ENCODE data around the gene POLR2J2.
"Not testable (repeated sequence)": the region's sequence is repeated elsewhere in the genome, so short reads cannot be mapped to it uniquely, and the experiment has no call there.

The POLR2J2 gene

DNA sequence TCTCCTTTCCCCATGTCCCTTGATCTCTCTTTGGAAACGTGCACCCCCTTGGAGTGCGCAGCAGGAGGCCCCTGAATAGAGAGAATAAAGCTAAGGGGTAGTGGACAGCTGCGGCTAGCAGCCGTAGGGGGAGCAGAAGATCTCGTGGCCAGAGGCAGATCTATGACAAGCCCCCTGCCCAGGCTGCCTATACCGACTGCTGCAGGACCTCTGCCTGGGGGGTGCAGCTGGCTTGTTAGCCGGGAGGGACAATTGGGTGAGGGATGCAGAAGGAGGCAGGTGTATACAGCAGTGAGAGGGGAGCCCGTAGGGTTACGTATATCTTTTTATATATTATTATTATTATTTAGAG lies 469 bp upstream of the POLR2J2 start:
- not testable (repeated sequence) for DNase-seq (ENCODE audit: low read depth in 3 of 3)

DNA sequence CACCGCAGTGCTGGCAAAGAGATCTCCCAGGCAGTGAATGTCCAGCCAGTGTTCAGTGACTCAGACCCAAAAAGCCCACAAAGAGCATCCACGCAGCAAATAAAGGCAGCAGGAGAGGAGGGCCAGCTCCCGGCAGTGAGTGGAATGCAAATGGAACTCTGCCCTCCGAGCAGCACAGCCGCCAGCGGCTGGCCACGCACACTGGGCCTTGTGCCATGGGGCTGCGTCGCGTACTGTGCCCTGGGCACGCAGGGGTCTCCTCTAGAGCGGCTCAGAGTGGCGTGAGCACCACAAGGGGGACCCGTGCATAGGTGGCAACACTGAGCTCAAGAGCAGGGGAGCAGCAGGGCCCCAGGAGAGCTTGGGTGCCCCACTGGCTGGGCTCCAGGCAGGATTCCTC lies 3.9 kb downstream of the POLR2J2 start:
- DNase-seq (ENCODE audit: low read depth in 3 of 3): not testable (repeated sequence)

DNA sequence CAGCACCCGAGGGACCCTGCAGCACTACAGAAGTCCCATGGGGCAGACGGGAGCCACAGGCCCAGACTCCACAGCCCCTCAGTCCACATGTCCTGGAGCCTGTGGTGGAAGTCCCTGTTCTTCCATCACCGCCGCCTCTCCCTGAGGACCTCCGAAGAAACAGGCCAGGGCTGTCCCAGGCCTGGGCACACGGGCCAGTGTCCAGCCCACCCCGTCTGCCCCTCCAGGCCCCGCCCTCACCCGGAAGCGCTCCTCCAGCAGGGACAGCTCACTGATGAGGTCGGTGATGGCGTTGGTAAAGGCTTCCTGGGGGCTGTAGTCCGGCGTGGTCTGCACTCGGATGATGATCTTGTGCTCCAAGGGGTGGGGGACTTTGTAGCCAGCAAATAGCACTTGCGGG lies 4.6 kb downstream of the POLR2J2 start:
- DNase-seq (ENCODE audit: low read depth in 3 of 3): not testable (repeated sequence)

DNA sequence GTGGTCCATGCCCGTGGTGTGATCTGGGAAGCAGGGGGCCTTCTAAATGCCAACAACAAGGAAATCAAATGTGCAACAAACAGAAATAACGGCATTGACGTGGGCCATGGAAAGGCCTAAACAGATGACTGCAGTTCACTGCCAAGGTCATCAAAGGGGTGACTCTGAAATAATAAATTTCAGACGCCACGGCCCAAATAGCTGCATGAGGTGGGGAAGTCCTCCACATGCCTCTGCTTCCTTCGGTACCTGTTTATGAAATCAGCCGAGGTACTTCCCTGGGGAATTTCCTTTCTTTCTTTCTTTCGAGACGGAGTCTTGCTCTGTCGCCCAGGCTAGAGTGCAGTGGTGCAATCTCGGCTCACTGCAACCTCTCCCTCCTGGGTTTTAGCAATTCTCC lies 6.7 kb downstream of the POLR2J2 start:
- not testable (repeated sequence) for DNase-seq (ENCODE audit: low read depth in 3 of 3)

DNA sequence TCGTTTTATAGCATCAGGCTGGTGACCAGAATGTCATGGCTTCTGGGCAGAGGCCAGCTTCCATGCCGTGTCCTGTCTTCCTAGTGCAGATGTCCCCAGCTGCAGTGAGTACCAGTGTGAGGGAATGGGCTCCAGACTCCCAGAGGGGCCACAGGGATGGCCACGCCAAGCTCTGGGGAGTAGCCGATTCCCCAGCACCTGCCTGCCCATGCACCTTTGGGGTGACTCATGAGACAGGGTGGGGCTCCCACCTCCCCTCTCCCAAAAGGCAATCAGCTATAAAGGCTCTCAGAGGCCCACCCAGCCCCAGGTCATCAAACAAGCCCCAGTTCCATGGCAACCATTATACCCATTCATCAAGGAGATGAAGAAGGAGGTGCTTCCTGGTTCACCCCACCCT lies 21.5 kb downstream of the POLR2J2 start, which contains the start of gene SPDYE2B:
SPDYE2B (plus strand) TSS at position 396 of the 400 bp plus-strand sequence. CDS start 2,030 bp downstream, outside the sequence.
- DNase-seq (ENCODE audit: low read depth in 3 of 3): not testable (repeated sequence)

DNA sequence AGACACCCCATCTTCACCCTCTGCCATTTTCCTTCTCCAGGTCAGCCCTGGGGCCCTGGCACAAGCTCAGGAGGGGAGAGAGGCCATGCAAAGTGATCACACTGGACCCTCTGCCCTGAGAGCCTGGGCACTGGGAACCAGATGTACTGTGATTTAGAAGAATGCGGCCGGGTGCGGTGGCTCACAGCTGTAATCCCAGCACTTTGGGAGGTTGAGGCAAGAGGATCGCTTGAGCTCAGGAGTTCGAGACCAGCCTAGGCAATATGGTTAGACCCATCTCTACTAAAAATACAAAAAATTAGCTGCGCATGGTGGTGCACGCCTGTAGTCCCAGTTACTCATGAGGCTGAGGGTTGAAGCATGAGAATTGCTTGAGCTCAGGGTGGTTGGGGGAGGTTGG lies 23.6 kb downstream of the POLR2J2 start:
- not testable (repeated sequence) for DNase-seq (ENCODE audit: low read depth in 3 of 3)

DNA sequence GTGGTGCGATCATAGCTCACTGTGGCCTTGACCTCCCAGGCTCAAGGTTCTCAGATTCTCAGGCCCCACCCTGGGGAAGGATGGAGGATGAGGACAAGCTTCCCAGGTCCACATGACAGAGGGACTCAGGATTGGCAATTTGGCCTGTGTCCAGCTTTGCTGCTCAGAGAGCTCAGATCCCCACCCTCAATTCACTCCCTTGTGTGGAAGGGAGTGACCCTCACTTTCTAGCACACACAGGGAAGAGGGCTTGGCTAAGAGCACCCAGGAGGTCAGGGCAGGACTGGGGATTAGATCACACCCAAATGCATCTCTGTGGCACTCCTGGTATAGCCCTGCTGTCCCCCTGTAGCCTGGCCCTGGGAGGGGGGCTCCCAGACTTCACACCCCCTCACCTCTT lies 28.1 kb downstream of the POLR2J2 start:
- DNase-seq (ENCODE audit: low read depth in 3 of 3): not testable (repeated sequence)

DNA sequence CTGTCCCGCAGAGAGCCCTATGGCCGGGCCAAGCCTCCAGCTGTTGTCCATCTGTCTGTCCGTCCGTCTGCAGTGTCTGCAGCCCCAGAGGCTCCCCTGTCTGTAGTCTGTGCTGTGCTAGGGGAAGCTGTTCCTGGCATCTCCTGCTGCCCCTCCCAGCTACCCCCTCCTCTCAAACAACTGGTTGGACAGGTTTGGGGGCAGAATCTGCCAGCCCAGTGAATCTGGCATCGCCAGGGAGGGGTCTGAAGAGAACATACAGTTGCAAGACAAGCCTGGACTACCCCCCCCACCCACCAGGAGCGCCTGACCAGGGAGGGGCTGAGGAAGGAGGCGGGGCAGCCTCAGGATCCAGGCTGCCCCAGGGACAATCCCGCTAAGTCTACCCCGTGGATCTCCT lies 28.8 kb downstream of the POLR2J2 start, which contains the start of gene UPK3BL1:
UPK3BL1 (minus strand) TSS at position 101 of the 400 bp plus-strand sequence; CDS start at position 51, 50 bp downstream.
- not testable (repeated sequence) for DNase-seq (ENCODE audit: low read depth in 3 of 3)

DNA sequence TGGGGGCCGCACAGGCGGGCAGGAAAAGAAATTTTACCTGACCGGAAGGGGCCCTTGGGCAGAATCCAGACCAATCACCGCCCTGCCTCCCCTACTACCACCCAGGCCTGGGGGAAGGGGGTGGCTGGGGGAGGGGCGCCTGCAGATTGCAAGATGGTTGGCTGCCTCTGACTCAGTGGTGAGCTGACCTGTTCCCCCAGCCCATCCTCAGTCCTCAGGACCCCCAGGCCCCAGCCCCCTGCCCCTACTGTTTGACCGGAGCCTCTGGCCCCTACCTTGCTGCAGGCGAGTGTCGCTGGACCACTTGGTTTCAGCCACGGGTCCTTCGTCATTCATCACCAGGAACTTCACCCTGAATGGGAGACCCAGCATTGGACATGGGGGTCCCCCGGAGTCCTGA lies 32.6 kb downstream of the POLR2J2 start:
- not testable (repeated sequence) for DNase-seq (ENCODE audit: low read depth in 3 of 3)

DNA sequence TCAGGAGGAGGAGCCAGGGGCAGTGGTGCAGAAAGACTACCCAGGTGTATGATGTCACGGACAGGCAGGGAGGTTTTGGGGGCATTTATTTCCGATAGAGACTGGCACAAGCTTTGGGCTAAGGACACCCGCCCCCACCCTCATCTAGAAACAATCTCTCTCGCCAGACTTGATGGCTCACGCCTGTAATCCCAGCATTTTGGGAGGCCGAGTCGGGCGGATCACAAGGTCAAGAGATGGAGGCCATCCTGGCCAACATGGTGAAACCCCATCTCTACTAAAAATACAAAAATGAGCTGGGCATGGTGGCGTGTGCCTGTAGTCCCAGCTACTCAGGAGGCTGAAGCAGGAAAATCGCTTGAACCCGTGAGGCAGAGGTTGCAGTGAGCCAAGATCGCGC lies 34.5 kb downstream of the POLR2J2 start:
- not testable (repeated sequence) for DNase-seq (ENCODE audit: low read depth in 3 of 3)

DNA sequence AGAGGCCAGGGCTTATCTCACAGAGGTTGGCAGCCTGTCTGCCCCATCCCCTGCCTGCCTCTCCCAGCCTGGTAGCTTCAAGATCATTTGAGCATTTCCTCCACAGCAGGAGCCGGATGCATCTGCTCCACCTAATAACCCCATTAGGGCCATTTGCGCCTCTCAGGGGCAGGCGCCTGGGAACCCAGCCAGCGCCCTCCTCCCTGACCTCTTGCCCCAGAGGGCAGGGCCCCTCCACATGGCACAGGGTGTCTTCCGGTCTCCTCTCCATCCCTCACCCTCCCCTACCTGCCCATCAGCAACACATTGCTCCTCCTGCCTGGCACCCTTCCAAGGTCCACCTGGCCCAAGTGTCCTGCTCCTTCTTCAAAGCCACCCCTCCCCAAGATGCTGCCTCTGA lies 36.1 kb downstream of the POLR2J2 start:
- not testable (repeated sequence) for DNase-seq (ENCODE audit: low read depth in 3 of 3)

DNA sequence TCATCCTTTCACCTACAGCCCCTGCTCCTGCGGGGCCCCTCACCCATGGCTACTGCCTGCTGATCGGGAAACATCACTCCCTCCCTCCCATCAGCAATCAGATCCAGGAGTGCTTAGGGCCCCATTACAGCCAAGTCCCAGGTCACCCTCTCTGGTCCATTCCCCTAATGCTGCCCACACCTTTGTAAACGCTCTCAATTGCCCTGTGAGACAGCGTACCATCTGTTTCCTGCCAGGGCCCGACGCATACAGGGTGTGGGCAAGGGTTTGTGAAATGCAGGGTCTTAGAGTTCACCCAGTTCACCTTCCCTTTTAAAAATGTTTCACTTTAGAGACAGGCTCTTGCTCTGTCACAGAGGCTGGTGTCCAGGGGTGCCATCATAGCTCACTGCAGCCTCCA lies 37.2 kb downstream of the POLR2J2 start:
- DNase-seq (ENCODE audit: low read depth in 3 of 3): not testable (repeated sequence)

DNA sequence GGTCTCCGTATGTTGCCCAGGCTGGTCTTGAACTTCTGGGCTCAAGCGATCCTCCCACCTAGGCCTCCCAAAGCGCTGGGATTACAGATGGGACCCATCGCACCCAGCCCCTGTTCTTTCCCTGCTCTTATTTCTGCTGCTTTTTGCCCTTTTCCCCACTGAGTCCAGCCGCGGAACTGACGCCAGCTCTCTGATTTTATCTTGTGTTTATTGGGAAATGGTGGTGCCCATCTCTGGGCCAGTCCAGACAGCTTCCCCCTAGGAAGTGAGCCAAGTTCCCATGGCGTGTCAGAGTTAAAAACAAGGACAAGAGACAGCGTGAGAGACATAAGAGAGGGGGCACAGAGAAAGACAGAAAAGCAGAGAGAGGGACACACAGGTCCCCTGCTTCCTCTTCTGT lies 40.8 kb downstream of the POLR2J2 start:
- not testable (repeated sequence) for DNase-seq (ENCODE audit: low read depth in 3 of 3)

DNA sequence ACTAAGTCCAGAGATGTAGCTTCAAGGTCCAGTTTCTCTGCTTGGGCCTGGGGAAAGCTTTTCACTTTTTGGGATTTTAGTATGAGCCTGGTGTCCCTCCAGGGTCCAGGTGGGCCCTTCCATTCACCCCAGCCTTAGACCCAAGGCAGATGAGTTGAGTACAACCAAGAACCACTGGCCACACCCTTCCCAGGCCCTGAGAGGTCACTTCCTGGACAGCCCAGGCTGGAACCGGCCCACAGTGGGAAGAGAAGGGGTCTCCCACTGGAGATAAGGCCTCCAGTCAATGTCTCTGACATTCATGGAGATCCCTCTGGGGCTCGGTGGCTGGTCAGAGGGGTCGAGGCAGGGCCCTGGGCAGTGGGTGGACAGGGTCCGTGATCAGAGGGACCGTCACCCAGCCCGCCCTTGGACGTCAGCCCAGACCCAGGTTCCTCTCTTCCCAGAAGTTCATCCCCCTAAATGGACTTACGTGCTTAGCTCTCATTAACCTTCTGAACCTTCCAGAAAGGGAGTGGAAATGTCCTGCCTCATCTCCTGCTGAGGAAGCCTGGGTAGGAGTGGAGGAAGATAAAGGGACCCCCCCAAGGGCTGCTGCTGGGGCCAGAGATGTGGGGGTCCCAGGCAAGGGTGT lies 44.1 kb downstream of the POLR2J2 start:
- DNase-seq (ENCODE audit: low read depth in 3 of 3): not testable (repeated sequence)

DNA sequence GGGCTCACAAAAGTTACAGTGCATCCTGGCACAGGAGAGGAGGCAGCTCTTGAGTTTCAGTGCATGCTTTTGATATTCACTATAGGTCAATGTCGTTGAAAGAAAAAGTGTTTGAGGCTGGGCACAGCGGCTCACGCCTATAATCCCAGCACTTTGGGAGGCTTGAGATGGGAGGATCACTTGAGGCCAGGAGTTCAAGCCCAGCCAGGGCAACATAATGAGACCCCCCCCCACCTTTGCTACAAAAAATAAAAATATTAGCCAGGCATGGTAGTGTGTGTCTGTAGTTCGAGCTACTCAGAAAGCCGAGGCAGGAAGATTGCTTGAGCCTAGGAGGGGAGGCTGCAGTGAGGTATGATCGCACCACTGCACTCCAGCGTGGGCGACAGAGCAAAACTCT lies 53.3 kb downstream of the POLR2J2 start:
- DNase-seq (ENCODE audit: low read depth in 3 of 3): not testable (repeated sequence)

DNA sequence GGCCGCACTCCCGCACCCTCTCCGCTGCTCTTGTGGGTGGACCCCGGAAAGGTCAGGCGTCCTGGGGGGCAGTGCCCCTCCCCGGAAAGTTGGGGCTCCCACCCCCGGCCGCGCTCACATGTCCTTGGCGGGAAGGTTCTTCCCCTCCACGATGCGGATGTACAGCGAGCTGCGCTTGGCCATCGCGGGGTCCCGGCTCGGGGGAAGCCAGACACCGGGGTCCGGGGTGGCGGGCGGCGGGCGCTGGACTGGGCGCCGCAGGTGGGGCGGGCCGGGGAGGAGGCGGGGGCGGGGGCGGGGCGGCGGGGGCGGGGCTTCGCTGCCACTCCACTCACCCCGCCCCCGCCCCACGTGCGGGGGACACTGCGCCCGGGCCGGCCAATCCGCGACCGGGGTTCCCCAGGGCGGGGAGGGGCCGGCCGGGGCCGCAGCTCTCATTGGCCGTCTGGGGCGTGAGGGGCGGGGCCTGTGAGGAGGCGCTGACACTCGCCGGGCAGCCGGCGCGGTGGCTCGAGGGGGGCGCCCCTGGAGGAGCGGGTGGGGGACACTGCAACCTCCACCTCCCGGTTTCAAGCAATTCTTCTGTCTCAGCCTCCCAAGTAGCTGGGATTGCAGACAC lies 54.8 kb downstream of the POLR2J2 start, which contains the start of gene RASA4:
RASA4 (minus strand) TSS at position 250 of the 619 bp plus-strand sequence; CDS start at position 183, 67 bp downstream.
- DNase-seq (ENCODE audit: low read depth in 3 of 3): peak in 1 of 3 experiments; percentile 29

Measured in stimulated activated CD4-positive, alpha-beta T cell treated with anti-CD3 and anti-CD28 coated beads, TNF-alpha, amount 100 ng/mL, for 4 hours (primary cell).